ENCODE data around the gene WIPF1. TPM values are rescaled to one million over a fixed set of nuclear protein-coding genes. Genes with fewer than 3 reads are reported as not detected.

The WIPF1 gene
- total and polyA plus RNA-seq, 4 donors, result 40.9 to 118 (median 79.2) TPM

DNA sequence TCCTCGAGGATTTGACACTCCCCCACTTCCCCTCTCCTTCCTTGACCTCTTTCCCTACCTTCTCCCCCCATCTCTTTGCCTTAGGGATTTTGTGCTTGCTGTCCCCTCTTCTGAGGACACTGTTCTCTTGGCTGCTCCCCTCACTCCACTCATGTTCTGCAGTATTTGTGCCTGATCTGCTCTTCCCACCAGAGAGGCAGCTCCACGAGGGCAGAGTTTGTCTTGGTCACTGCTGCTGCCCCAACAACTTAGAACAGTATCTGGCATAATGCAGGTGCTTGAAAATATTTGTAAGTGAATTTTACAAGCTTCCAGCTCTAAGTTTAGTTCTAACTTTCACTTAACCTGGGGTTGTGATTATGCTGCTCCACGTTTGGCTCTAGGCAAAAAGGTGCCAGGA lies 10.0 kb upstream of the WIPF1 start:
- Histone ChIP-seq H3K36me3 (ENCODE audit: control insufficient read depth in 1 of 2, insufficient read depth in 2 of 2, low read length in 1 of 2) (peaks cover 0 to 2% of the 10 kb centered on the region in 2 donors), H3K27ac (ENCODE audit: low read depth in 1 of 2, low read length in 2 of 2) (no peak overlapping the region)
- intact Hi-C loops (cut with DNase I), result loop anchor here in 1 of 2 donors (2.0 kb wide), 1 partner anchor 143 kb away; no protein-coding TSS in a partner anchor

GRCh38 chr2:174606336-174606735 lies 8.7 kb upstream of the WIPF1 start:
- DNase-seq, result no peak
- 35 to 40% methylated on average over 3 of the region's 3 CpGs for WGBS, 2 donors
- H3K36me3 ChIP-seq (ENCODE audit: control insufficient read depth in 1 of 2, insufficient read depth in 2 of 2, low read length in 1 of 2), result peaks cover 0 to 2% of the 10 kb centered on the region in 2 donors
- H3K27me3 ChIP-seq (ENCODE audit: control insufficient read depth in 1 of 2, insufficient read depth in 2 of 2, low read length in 1 of 2), result no peaks in the 10 kb centered on the region
- no peak overlapping the region for H3K4me3 ChIP-seq (ENCODE audit: low read length in 2 of 2)
- ATAC-seq (ENCODE audit: low FRiP score), result no peak
- intact Hi-C loops (cut with DNase I), result loop anchor here in 1 of 2 donors (2.0 kb wide), 1 partner anchor 142 kb away; no protein-coding TSS in a partner anchor
- peak overlapping the region in 1 of 2 donors; percentile 25 for H3K27ac ChIP-seq (ENCODE audit: low read depth in 1 of 2, low read length in 2 of 2)
- H3K9me3 ChIP-seq (ENCODE audit: control insufficient read depth, low read length), result no peaks in the 10 kb centered on the region
- H3K4me1 ChIP-seq (ENCODE audit: control insufficient read depth in 1 of 2, insufficient read depth in 2 of 2, low read length in 2 of 2), result peaks cover 5 to 12% of the 10 kb centered on the region in 2 donors

More for the DNA sequence above, 10.0 kb upstream of the WIPF1 start:
- Histone ChIP-seq H3K4me1 (ENCODE audit: control insufficient read depth in 1 of 2, insufficient read depth in 2 of 2, low read length in 2 of 2) (peaks cover 5 to 12% of the 10 kb centered on the region in 2 donors), H3K9me3 (ENCODE audit: control insufficient read depth, low read length) (no peaks in the 10 kb centered on the region), H3K27me3 (ENCODE audit: control insufficient read depth in 1 of 2, insufficient read depth in 2 of 2, low read length in 1 of 2) (no peaks in the 10 kb centered on the region), H3K4me3 (ENCODE audit: low read length in 2 of 2) (no peak overlapping the region)
- 33 to 38% methylated on average over 3 of the region's 3 CpGs for WGBS, 2 donors
- ATAC-seq (ENCODE audit: low FRiP score) (no peak), DNase-seq (no peak)

- Histone ChIP-seq H3K27me3 (ENCODE audit: control insufficient read depth in 1 of 2, insufficient read depth in 2 of 2, low read length in 1 of 2) (no peaks in the 10 kb centered on the region), H3K4me3 (ENCODE audit: low read length in 2 of 2) (no peak overlapping the region), H3K4me1 (ENCODE audit: control insufficient read depth in 1 of 2, insufficient read depth in 2 of 2, low read length in 2 of 2) (peaks cover 5 to 12% of the 10 kb centered on the region in 2 donors), H3K27ac (ENCODE audit: low read depth in 1 of 2, low read length in 2 of 2) (no peak overlapping the region), H3K9me3 (ENCODE audit: control insufficient read depth, low read length) (no peaks in the 10 kb centered on the region), H3K36me3 (ENCODE audit: control insufficient read depth in 1 of 2, insufficient read depth in 2 of 2, low read length in 1 of 2) (peaks cover 0 to 2% of the 10 kb centered on the region in 2 donors)
- ATAC-seq (ENCODE audit: low FRiP score) (no peak), DNase-seq (no peak)
- intact Hi-C loops (cut with DNase I), result loop anchor here in 1 of 2 donors (2.0 kb wide), 1 partner anchor 141 kb away; no protein-coding TSS in a partner anchor
These were observed 8.1 kb upstream of the WIPF1 start for GRCh38 chr2:174605687-174606086.

- peak; percentile 88 for ATAC-seq (ENCODE audit: low FRiP score)
- H3K9me3 ChIP-seq (ENCODE audit: control insufficient read depth, low read length), result no peaks in the 10 kb centered on the region
- peaks cover 0 to 3% of the 10 kb centered on the region in 2 donors for H3K4me1 ChIP-seq (ENCODE audit: control insufficient read depth in 1 of 2, insufficient read depth in 2 of 2, low read length in 2 of 2)
- DNase-seq, result peak in 1 of 2 donors; percentile 76
- no peak overlapping the region for H3K4me3 ChIP-seq (ENCODE audit: low read length in 2 of 2)
- intact Hi-C loops (cut with DNase I), result loop anchor here in 1 of 2 donors (1.0 kb wide), 1 partner anchor 141 kb away; no protein-coding TSS in a partner anchor
- H3K27ac ChIP-seq (ENCODE audit: low read depth in 1 of 2, low read length in 2 of 2), result no peak overlapping the region
- H3K27me3 ChIP-seq (ENCODE audit: control insufficient read depth in 1 of 2, insufficient read depth in 2 of 2, low read length in 1 of 2), result no peaks in the 10 kb centered on the region
- H3K36me3 ChIP-seq (ENCODE audit: control insufficient read depth in 1 of 2, insufficient read depth in 2 of 2, low read length in 1 of 2), result no peaks in the 10 kb centered on the region
- WGBS, 2 donors, result 0 to 3% methylated on average over 3 of the region's 3 CpGs
These were observed 5.7 kb upstream of the WIPF1 start for GRCh38 chr2:174603280-174603679.

- intact Hi-C loops (cut with DNase I), result loop anchor here in 1 of 2 donors (1.0 kb wide), 1 partner anchor 140 kb away; no protein-coding TSS in a partner anchor
- H3K27me3 ChIP-seq (ENCODE audit: control insufficient read depth in 1 of 2, insufficient read depth in 2 of 2, low read length in 1 of 2), result no peaks in the 10 kb centered on the region
- no peak for DNase-seq
- H3K4me3 ChIP-seq (ENCODE audit: low read length in 2 of 2), result no peak overlapping the region
- no peak overlapping the region for H3K27ac ChIP-seq (ENCODE audit: low read depth in 1 of 2, low read length in 2 of 2)
- H3K36me3 ChIP-seq (ENCODE audit: control insufficient read depth in 1 of 2, insufficient read depth in 2 of 2, low read length in 1 of 2), result no peaks in the 10 kb centered on the region
- 94 to 95% methylated on average over 3 of the region's 3 CpGs for WGBS, 2 donors
- H3K9me3 ChIP-seq (ENCODE audit: control insufficient read depth, low read length), result no peaks in the 10 kb centered on the region
- ATAC-seq (ENCODE audit: low FRiP score), result no peak
- peaks cover 0 to 3% of the 10 kb centered on the region in 2 donors for H3K4me1 ChIP-seq (ENCODE audit: control insufficient read depth in 1 of 2, insufficient read depth in 2 of 2, low read length in 2 of 2)
These were observed 5.1 kb upstream of the WIPF1 start for GRCh38 chr2:174602745-174603144.

- H3K4me3 ChIP-seq (ENCODE audit: low read length in 2 of 2), result no peak overlapping the region
- H3K27me3 ChIP-seq (ENCODE audit: control insufficient read depth in 1 of 2, insufficient read depth in 2 of 2, low read length in 1 of 2), result no peaks in the 10 kb centered on the region
- no peaks in the 10 kb centered on the region for H3K36me3 ChIP-seq (ENCODE audit: control insufficient read depth in 1 of 2, insufficient read depth in 2 of 2, low read length in 1 of 2)
- H3K4me1 ChIP-seq (ENCODE audit: control insufficient read depth in 1 of 2, insufficient read depth in 2 of 2, low read length in 2 of 2), result no peaks in the 10 kb centered on the region
- DNase-seq (no peak), ATAC-seq (ENCODE audit: low FRiP score) (no peak)
- H3K27ac ChIP-seq (ENCODE audit: low read depth in 1 of 2, low read length in 2 of 2), result no peak overlapping the region
- H3K9me3 ChIP-seq (ENCODE audit: control insufficient read depth, low read length), result no peaks in the 10 kb centered on the region
- intact Hi-C loops (cut with DNase I), result no loop called here
- 92 to 93% methylated on average over 4 of the region's 4 CpGs for WGBS, 2 donors
These were observed 2.7 kb upstream of the WIPF1 start for GRCh38 chr2:174600349-174600748.

DNA sequence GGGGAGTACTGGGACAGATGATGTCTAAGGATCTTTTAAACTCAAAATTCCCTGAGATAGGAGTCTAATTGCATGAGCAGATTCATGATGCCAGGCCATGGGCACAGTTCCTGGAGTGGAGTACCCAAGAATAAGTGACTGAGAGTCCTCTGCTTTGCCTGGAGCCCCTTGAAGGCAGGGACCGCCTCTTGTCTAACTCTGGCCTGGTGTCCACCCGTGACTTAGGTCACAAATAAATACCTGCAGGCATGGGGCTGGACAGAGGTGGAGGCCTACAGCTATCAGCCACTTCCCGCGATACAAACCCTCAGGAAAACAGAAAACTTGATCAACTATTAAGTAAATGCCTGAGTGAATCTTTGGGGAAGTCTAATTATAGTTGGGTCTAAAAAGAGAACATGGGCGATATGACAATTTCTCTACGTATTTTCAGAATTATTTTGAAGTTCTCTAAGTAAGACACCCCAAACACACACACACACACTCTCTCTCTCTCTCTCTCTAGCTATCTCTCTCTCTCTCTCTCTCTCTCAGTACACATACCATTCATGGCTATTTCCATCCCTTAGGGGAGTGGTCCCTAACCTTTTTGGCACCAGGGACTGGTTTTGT lies 1.8 kb upstream of the WIPF1 start:
- no peaks in the 10 kb centered on the region for H3K9me3 ChIP-seq (ENCODE audit: control insufficient read depth, low read length)
- no peaks in the 10 kb centered on the region for H3K36me3 ChIP-seq (ENCODE audit: control insufficient read depth in 1 of 2, insufficient read depth in 2 of 2, low read length in 1 of 2)
- H3K4me3 ChIP-seq (ENCODE audit: low read length in 2 of 2), result no peak overlapping the region
- intact Hi-C loops (cut with DNase I), result loop anchor here in 1 of 2 donors (10.0 kb wide), 1 partner anchor 115 kb away; the partner anchor contains the start of gene GPR155
- WGBS, 2 donors, result 90 to 91% methylated on average over 6 of the region's 6 CpGs
- no peaks in the 10 kb centered on the region for H3K27me3 ChIP-seq (ENCODE audit: control insufficient read depth in 1 of 2, insufficient read depth in 2 of 2, low read length in 1 of 2)
- no peak overlapping the region for H3K27ac ChIP-seq (ENCODE audit: low read depth in 1 of 2, low read length in 2 of 2)
- DNase-seq, result no peak
- no peaks in the 10 kb centered on the region for H3K4me1 ChIP-seq (ENCODE audit: control insufficient read depth in 1 of 2, insufficient read depth in 2 of 2, low read length in 2 of 2)
- no peak for ATAC-seq (ENCODE audit: low FRiP score)

DNA sequence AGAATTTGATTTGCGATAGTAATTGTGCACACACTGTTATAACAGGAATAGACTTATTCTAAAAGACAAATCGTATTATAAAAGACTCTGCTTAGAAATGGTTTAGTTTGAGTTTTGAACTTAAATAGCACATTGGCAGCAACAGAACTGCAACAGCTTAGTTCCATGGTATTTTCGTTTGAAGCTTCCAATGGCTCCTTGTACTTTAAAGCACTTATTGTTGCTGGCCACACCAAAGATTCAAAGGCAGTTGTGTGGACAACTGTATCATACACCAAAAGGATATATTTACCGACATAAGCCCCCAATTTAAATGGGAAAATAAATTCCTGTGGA lies 627 bp downstream of the WIPF1 start:
- ATAC-seq (ENCODE audit: low FRiP score), result peak; percentile 6

GRCh38 chr2:174595891-174596397 lies 1.7 kb downstream of the WIPF1 start:
- H3K9me3 ChIP-seq (ENCODE audit: control insufficient read depth, low read length), result no peaks in the 10 kb centered on the region
- no peaks in the 10 kb centered on the region for H3K27me3 ChIP-seq (ENCODE audit: control insufficient read depth in 1 of 2, insufficient read depth in 2 of 2, low read length in 1 of 2)
- intact Hi-C loops (cut with DNase I), result loop anchor here in 1 of 2 donors (10.0 kb wide), 1 partner anchor 111 kb away; the partner anchor contains the start of gene GPR155
- ATAC-seq (ENCODE audit: low FRiP score) (no peak), DNase-seq (no peak)
- peak overlapping the region in 1 of 2 donors; percentile 41 for H3K4me3 ChIP-seq (ENCODE audit: low read length in 2 of 2)
- peak overlapping the region in 1 of 2 donors; percentile 18 for H3K27ac ChIP-seq (ENCODE audit: low read depth in 1 of 2, low read length in 2 of 2)
- peaks cover 4 to 8% of the 10 kb centered on the region in 2 donors for H3K4me1 ChIP-seq (ENCODE audit: control insufficient read depth in 1 of 2, insufficient read depth in 2 of 2, low read length in 2 of 2)
- no peaks in the 10 kb centered on the region for H3K36me3 ChIP-seq (ENCODE audit: control insufficient read depth in 1 of 2, insufficient read depth in 2 of 2, low read length in 1 of 2)
- WGBS, 2 donors, result 43 to 45% methylated on average over 2 of the region's 2 CpGs

More for the DNA sequence above, 627 bp downstream of the WIPF1 start:
- Histone ChIP-seq H3K4me3 (ENCODE audit: low read length in 2 of 2) (no peak overlapping the region), H3K27ac (ENCODE audit: low read depth in 1 of 2, low read length in 2 of 2) (peak overlapping the region in 1 of 2 donors; percentile 77), H3K4me1 (ENCODE audit: control insufficient read depth in 1 of 2, insufficient read depth in 2 of 2, low read length in 2 of 2) (peaks cover 1 to 3% of the 10 kb centered on the region in 2 donors), H3K27me3 (ENCODE audit: control insufficient read depth in 1 of 2, insufficient read depth in 2 of 2, low read length in 1 of 2) (no peaks in the 10 kb centered on the region), H3K36me3 (ENCODE audit: control insufficient read depth in 1 of 2, insufficient read depth in 2 of 2, low read length in 1 of 2) (no peaks in the 10 kb centered on the region), H3K9me3 (ENCODE audit: control insufficient read depth, low read length) (no peaks in the 10 kb centered on the region)
- no peak for DNase-seq
- intact Hi-C loops (cut with DNase I), result loop anchor here in 1 of 2 donors (10.0 kb wide), 1 partner anchor 112 kb away; the partner anchor contains the start of gene GPR155
- 13 to 16% methylated on average over 4 of the region's 4 CpGs for WGBS, 2 donors

Measured in aorta (tissue), 5 donors.